Calu3 (cell line): ENCODE measurements around the gene APPBP2. TPM values are rescaled to one million over a fixed set of nuclear protein-coding genes. Genes with fewer than 3 reads are reported as not detected.
"Not testable (repeated sequence)": the region's sequence is repeated elsewhere in the genome, so short reads cannot be mapped to it uniquely, and the experiment has no call there.

Experiments used
- BruUV-seq: library from RNA; stranded (reverse); fragments of 400-500 nt; replicated peaks from 2 replicates; lab custom pipeline; 2021; lab: Mats Ljungman, UMichigan
- CTCF ChIA-PET: fragments of 300-600 bp; sonication (Branson Sonifier 250); formaldehyde crosslinking; loops from one replicate; lab custom pipeline; 2022; ENCODE audit warnings: antibody characterized with exemption; lab: Charles Lee
- DNase-seq: peaks from one replicate; pipeline ENCODE4 v3.0.0; 2022
- H3K27ac Mint-ChIP-seq: one replicate; pipeline ENCODE4 v1.8.0; 2022; ENCODE audit warnings: mixed read lengths; ENCODE audit not compliant: unreplicated experiment
- H3K27me3 Mint-ChIP-seq: one replicate; pipeline ENCODE4 v1.8.0; 2022; ENCODE audit warnings: mixed read lengths; ENCODE audit not compliant: unreplicated experiment
- H3K36me3 Mint-ChIP-seq: one replicate; pipeline ENCODE4 v1.8.0; 2022; ENCODE audit warnings: mild to moderate bottlenecking, moderate library complexity, mixed read lengths; ENCODE audit not compliant: insufficient read depth, unreplicated experiment
- H3K4me1 Mint-ChIP-seq: one replicate; pipeline ENCODE4 v1.8.0; 2022; ENCODE audit warnings: mild to moderate bottlenecking, low read depth, mixed read lengths; ENCODE audit not compliant: unreplicated experiment
- H3K4me3 Mint-ChIP-seq: one replicate; pipeline ENCODE4 v1.8.0; 2022; ENCODE audit warnings: mild to moderate bottlenecking, low read depth, moderate library complexity, mixed read lengths; ENCODE audit not compliant: unreplicated experiment
- H3K9me3 Mint-ChIP-seq: one replicate; pipeline ENCODE4 v1.8.0; 2022; ENCODE audit warnings: low read depth, mixed read lengths; ENCODE audit not compliant: unreplicated experiment
- intact Hi-C: fragments of 100-400 bp; cut with micrococcal nuclease; formaldehyde crosslinking; loops from one replicate; pipeline ENCODE4 v1.10.0; 2022; ENCODE audit not compliant: unreplicated experiment
- total RNA-seq: library from RNA; stranded (reverse); gene quantifications from 2 replicates; pipeline ENCODE4 v1.2.3, GENCODE V29; 2022
- TF ChIP-seq, protein P1 (sequence below): fragments of 200-600 bp; IDR thresholded peaks from one replicate; pipeline ENCODE4 v1.8.0; 2022; ENCODE audit warnings: antibody characterized with exemption; ENCODE audit not compliant: unreplicated experiment

The APPBP2 gene
- total RNA-seq, 1 experiment from 2014 or later = 24.3 TPM

DNA sequence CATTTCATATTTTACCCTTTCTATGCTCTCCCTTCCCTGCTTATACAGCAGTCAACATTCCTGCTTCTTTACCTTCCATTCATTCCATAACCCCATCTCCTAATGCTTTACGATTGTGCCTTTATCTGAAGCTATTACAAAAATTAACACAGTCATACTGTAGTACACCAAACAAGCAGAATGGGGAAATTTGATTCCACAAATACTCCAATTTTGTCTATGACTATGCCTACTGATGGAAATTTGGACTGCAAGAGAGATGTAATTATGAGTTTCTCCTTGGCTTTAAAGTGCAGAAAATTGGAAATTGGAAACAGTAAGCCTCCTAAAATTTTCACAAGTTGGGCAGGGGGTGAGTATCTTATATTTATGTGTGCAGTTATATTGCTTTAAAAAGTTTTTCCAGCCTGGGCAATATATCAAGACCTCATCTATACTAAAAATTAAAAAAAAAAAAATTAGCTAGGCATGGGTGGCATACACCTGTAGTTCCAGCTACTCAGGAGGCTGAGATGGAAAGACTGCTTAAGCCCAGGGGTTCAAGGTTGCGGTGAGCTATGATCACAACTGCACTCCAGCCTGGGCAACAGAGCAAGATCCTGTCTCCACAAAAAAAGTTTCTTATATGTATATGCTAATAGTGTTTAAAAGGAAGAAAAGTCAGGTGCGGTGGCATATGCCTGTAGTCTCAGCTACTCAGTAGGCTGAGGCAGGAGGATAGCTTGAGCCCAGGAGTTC is 3.0 kb downstream of the APPBP2 start:
- Mint-ChIP-seq H3K4me3 (no peak overlapping the region), H3K4me1 (peaks cover 10% of the 10 kb centered on the region), H3K27ac (no peak overlapping the region), H3K36me3 (peaks cover 28% of the 10 kb centered on the region), H3K9me3 (no peaks in the 10 kb centered on the region), H3K27me3 (no peaks in the 10 kb centered on the region)
- CTCF ChIA-PET = interaction anchor here (0.5 to 0.6 kb wide), 2 partner anchors 26 to 41 kb away, joined by 3 to 6 read pairs; no protein-coding TSS in a partner anchor
- no peak for DNase-seq
- no TSS peak for BruUV-seq
- intact Hi-C loops = no loop called here
- TF ChIP-seq, protein P1, sequence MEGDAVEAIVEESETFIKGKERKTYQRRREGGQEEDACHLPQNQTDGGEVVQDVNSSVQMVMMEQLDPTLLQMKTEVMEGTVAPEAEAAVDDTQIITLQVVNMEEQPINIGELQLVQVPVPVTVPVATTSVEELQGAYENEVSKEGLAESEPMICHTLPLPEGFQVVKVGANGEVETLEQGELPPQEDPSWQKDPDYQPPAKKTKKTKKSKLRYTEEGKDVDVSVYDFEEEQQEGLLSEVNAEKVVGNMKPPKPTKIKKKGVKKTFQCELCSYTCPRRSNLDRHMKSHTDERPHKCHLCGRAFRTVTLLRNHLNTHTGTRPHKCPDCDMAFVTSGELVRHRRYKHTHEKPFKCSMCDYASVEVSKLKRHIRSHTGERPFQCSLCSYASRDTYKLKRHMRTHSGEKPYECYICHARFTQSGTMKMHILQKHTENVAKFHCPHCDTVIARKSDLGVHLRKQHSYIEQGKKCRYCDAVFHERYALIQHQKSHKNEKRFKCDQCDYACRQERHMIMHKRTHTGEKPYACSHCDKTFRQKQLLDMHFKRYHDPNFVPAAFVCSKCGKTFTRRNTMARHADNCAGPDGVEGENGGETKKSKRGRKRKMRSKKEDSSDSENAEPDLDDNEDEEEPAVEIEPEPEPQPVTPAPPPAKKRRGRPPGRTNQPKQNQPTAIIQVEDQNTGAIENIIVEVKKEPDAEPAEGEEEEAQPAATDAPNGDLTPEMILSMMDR = no peak

DNA sequence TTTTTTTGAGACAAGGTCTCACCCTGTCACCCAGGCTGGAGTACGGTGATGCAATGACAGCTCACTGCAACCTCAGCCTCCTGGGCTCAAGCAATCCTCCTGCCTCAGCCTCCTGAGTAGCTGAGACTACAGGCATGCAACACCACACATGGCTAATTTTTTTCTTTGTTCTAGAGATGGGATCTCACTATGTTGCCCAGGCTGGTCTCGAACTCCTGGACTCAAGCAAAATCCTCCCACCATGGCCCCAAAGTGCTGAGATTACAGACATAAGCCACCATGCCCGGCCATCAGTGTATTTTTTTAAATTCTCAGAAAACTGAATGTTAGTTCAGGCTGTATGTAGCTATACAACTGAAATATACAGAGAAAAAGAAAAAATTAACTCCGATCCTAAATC is 6.2 kb downstream of the APPBP2 start:
- Mint-ChIP-seq H3K4me3 (no peak overlapping the region), H3K27me3 (no peaks in the 10 kb centered on the region), H3K4me1 (peaks cover 10% of the 10 kb centered on the region), H3K27ac (no peak overlapping the region), H3K9me3 (no peaks in the 10 kb centered on the region), H3K36me3 (peaks cover 9% of the 10 kb centered on the region)
- no peak for DNase-seq
- intact Hi-C loops = no loop called here
- no TSS peak for BruUV-seq
- TF ChIP-seq, protein P1 = no peak
- CTCF ChIA-PET = no interaction called here

DNA sequence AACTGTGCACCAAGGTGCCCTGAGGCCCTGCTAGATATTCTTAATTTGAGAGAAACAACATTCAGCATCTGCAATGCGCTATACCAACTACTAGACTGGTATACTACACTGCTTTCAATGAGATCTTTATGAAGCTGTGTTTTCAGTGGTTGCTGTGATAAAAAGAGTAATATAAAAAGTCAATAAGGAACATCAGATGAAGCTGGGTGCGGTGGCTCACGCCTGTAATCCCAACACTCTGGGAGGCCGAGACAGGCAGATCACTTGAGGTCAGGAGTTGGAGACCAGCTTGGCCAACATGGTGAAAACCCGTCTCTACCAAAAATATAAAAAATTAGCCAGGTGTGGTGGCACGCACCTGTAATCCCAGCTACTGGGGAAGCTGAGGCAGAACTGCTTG is 10.4 kb downstream of the APPBP2 start:
- H3K27ac Mint-ChIP-seq, H3K27me3 Mint-ChIP-seq, H3K9me3 Mint-ChIP-seq, H3K36me3 Mint-ChIP-seq, BruUV-seq, CTCF ChIA-PET, intact Hi-C loops, H3K4me1 Mint-ChIP-seq, H3K4me3 Mint-ChIP-seq, DNase-seq: not testable (repeated sequence)

DNA sequence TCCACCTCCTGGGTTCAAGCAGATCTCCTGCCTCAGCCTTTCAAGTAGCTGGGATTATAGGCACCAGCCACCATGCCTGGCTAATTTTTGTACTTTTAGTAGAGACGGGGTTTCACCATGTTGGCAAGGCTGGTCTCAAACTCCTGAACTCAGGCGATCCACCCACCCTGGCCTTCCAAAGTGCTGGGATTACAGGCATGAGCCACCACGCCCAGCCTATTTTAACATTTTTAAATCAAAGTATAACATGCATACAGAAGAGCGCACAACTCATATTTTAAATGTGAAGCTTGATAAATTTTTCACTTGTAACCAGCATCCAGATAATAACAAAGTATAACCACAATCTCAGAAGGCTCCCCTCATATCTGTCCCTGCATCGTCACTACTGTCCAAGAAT is 10.8 kb downstream of the APPBP2 start:
- H3K4me3 Mint-ChIP-seq, H3K36me3 Mint-ChIP-seq, BruUV-seq, H3K9me3 Mint-ChIP-seq, H3K27me3 Mint-ChIP-seq, H3K27ac Mint-ChIP-seq, DNase-seq, intact Hi-C loops, H3K4me1 Mint-ChIP-seq, CTCF ChIA-PET: not testable (repeated sequence)

DNA sequence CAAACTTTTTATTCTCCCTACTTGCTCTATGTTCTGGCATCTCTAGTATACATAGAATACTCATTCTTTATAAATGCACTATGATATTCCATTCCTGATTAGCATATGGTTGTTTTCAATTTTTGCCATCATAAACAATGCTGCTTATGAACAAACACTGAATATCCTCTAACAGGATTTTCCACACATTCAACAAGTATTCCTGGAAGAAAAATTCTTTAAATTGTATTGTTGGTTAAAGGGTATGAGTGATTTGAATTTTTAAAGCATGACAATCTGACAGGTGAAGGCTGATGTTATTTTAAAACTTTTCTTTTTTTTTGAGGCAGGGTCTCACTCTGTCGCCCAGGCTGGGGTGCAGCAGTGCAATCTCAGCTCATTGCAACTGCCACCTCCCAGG is 11.5 kb downstream of the APPBP2 start:
- no peak overlapping the region for H3K4me3 Mint-ChIP-seq
- no peak overlapping the region for H3K27ac Mint-ChIP-seq
- TF ChIP-seq, protein P1 = no peak
- H3K4me1 Mint-ChIP-seq = no peaks in the 10 kb centered on the region
- DNase-seq = no peak
- no peaks in the 10 kb centered on the region for H3K27me3 Mint-ChIP-seq
- intact Hi-C loops = no loop called here
- H3K9me3 Mint-ChIP-seq = no peaks in the 10 kb centered on the region
- CTCF ChIA-PET = interaction anchor here (0.7 kb wide), 1 partner anchor 251 kb away, joined by 6 read pairs; no protein-coding TSS in a partner anchor
- H3K36me3 Mint-ChIP-seq = peaks cover 4% of the 10 kb centered on the region
- no TSS peak for BruUV-seq
